Tibial nerve (tissue), 4 donors: ENCODE data around the gene CEP85L. TPM values are rescaled to one million over a fixed set of nuclear protein-coding genes. Genes with fewer than 3 reads are reported as not detected.

Source experiments
- DNase-seq, 2 donors: peaks; one replicate each; pipeline ENCODE4 v3.0.0-alpha.2; 2019; ENCODE audit warnings: low spot score in 2 of 2
- H3K27ac ChIP-seq, 4 donors: fragments of 200-600 bp; sonication (generic) in 3 of 4; one replicate each; pipeline ENCODE4 v1.5.1; 2017 to 2019; ENCODE audit warnings: mild to moderate bottlenecking in 1 of 4
- H3K27me3 ChIP-seq, 2 donors: fragments of 200-600 bp; sonication (generic) in 1 of 2; one replicate each; pipeline versions ENCODE4 v1.5.1 to v1.6.0; 2017 to 2019
- H3K36me3 ChIP-seq, 3 donors: fragments of 200-600 bp; sonication (generic); one replicate each; pipeline ENCODE4 v1.5.1; 2018 to 2019
- H3K4me1 ChIP-seq, 4 donors: fragments of 200-600 bp; sonication (generic) in 3 of 4; one replicate each; pipeline ENCODE4 v1.5.1; 2017 to 2019
- H3K4me3 ChIP-seq, 4 donors: fragments of 200-600 bp; sonication (generic) in 3 of 4; one replicate each; pipeline ENCODE4 v1.5.1; 2017 to 2019; ENCODE audit warnings: mild to moderate bottlenecking in 1 of 4, moderate library complexity in 1 of 4
- H3K9me3 ChIP-seq, 4 donors: fragments of 200-600 bp; sonication (generic) in 3 of 4; one replicate each; pipeline ENCODE4 v1.5.1; 2017 to 2019
- EP300 ChIP-seq, 2 donors: sonication (generic); formaldehyde crosslinking; IDR thresholded peaks; one replicate each; pipeline ENCODE4 v1.6.1; 2017; ENCODE audit warnings: antibody characterized with exemption in 2 of 2, mild to moderate bottlenecking in 1 of 2
- POLR2A ChIP-seq, 2 donors: fragments of 450-650 bp; IDR thresholded peaks; one replicate each; pipeline ENCODE4 v1.6.1; 2017; ENCODE audit warnings: antibody characterized with exemption in 2 of 2, mild to moderate bottlenecking in 2 of 2, moderate library complexity in 2 of 2
- WGBS, 2 donors: methylation state at CpG; one replicate each; pipeline ENCODE4 v1.1.5; 2018; 5-methylcytosine and 5-hydroxymethylcytosine counted together
- total RNA-seq, 4 donors: library from RNA; depleted of rRNA; stranded (reverse); fragments of >200 nt; gene quantifications; one replicate each; pipeline ENCODE4 v1.1.0, GENCODE V29; 2016
- TF ChIP-seq, protein P1 (sequence below), 5 experiments: fragments of 200-600 bp in 3 of 5; fragments of 450-650 bp in 2 of 5; sonication (generic) in 3 of 5; IDR thresholded peaks; one replicate each; pipeline ENCODE4 v1.5.1; 2016 to 2019; ENCODE audit warnings: antibody characterized with exemption in 5 of 5, mild to moderate bottlenecking in 3 of 5, moderate library complexity in 2 of 5

Gene CEP85L
- total RNA-seq, 4 donors from 2014 or later = 26.7 to 47.4 (median 37.8) TPM

DNA sequence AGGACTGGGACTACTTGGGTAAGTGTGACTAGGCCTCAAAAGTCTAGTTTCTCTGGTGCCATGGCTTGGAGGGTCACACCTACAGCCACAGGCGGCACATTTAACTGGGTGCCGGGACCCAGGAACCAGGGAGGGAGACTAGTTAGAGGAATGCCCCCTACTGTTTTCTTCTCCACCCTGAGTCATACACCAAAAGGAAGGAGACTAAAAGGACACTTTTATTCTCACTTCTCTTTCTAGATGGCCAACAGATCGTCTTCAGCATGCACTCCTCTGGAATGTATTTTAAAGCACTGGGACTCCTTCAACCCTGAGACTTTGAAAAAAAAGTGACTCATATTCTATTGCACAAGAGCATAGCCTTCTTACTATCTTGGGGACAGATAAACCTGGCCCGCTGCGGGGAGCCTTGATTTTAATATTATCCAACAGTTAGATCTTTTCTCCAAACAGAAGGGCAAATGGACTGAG lies 69.9 kb downstream of the CEP85L start:
- Histone ChIP-seq H3K27me3 (no peaks in the 10 kb centered on the region), H3K4me3 (no peak overlapping the region), H3K27ac (peak overlapping the region in 2 of 4 donors; percentile 56 to 62), H3K9me3 (peaks cover 0 to 29% (median 6%) of the 10 kb centered on the region in 4 donors), H3K4me1 (peaks cover 0 to 47% (median 9%) of the 10 kb centered on the region in 4 donors), H3K36me3 (peaks cover 0 to 26% (median 0%) of the 10 kb centered on the region in 3 donors)
- DNase-seq = no peak
- WGBS, 2 donors = 71 to 74% methylated on average over 5 of the region's 5 CpGs
- TF ChIP-seq EP300 (IDR thresholded peaks at IDR 0.05) (no peak), POLR2A (IDR thresholded peaks at IDR 0.05) (no peak)
- TF ChIP-seq, protein P1, sequence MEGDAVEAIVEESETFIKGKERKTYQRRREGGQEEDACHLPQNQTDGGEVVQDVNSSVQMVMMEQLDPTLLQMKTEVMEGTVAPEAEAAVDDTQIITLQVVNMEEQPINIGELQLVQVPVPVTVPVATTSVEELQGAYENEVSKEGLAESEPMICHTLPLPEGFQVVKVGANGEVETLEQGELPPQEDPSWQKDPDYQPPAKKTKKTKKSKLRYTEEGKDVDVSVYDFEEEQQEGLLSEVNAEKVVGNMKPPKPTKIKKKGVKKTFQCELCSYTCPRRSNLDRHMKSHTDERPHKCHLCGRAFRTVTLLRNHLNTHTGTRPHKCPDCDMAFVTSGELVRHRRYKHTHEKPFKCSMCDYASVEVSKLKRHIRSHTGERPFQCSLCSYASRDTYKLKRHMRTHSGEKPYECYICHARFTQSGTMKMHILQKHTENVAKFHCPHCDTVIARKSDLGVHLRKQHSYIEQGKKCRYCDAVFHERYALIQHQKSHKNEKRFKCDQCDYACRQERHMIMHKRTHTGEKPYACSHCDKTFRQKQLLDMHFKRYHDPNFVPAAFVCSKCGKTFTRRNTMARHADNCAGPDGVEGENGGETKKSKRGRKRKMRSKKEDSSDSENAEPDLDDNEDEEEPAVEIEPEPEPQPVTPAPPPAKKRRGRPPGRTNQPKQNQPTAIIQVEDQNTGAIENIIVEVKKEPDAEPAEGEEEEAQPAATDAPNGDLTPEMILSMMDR (IDR thresholded peaks at IDR 0.05) = no peak

DNA sequence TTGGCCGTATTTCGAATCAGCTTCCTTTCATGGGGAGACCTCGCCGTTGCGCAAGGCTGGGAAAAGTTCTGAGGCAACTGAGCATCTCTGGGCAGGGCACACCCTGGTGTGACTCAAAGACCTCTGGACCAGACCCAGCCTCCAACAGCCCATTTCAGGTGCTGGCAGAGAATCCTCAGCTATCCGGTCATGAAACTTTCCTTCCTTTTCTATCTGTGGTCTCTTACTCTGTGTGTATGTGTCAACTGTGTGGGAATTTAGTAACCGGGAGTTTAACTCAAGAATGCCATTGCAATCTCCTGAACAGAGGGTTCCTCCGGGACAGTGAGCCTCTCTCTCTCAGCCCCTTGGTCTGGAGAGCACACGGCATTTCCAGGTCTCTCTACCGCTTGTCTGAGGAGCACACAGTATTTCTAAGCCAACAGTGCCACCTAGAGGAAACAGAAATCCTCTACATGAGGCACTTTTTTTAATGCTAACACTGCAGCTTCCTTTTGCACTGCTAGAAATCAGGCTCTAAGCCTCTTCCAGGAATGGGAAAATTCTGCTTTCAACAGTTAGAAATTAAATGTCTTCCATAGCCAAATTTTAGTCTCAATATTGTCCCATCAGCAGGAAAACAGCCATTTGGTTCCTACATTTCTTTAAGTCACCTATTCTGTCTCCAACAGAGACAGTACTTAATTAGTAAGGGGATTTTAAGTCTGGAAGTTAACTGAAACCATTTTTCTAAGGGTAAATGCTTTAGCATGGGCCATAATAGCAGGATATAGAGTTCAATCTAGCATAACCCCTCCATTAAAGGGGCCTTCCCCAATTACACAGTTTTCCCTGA lies 70.6 kb downstream of the CEP85L start:
- H3K36me3 ChIP-seq = peaks cover 0 to 32% (median 0%) of the 10 kb centered on the region in 3 donors
- peak overlapping the region in 2 of 4 donors; percentile 56 to 62 for H3K27ac ChIP-seq
- 62 to 64% methylated on average over 10 of the region's 10 CpGs for WGBS, 2 donors
- no peak overlapping the region for H3K4me3 ChIP-seq
- DNase-seq = peak in 1 of 2 donors; percentile 40
- TF ChIP-seq POLR2A (IDR thresholded peaks at IDR 0.05) = no peak
- TF ChIP-seq, protein P1 (IDR thresholded peaks at IDR 0.05) = peak in 4 of 5 experiments; percentile 45 to 76 (median 61)
- H3K27me3 ChIP-seq = no peaks in the 10 kb centered on the region
- peaks cover 0 to 36% (median 6%) of the 10 kb centered on the region in 4 donors for H3K9me3 ChIP-seq
- H3K4me1 ChIP-seq = peaks cover 0 to 44% (median 9%) of the 10 kb centered on the region in 4 donors

DNA sequence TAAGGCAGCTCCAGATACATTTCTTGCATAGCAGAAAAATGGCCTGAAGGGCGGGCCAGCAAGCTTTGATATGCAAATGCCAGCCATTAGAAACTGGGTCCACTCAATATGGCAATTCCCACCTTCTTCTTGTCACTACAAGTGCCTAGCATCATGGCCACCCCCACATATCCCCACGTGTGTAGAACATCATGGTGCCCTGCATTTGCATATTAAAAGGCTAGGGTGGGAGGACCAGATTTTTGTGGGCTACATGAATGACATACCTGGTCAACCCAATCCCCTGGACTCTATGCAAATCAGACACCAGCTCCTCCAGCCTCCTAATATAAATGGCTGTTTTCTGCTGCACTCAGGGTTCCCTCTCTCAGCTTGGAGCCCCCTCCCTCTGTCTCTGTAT lies 71.6 kb downstream of the CEP85L start:
- peaks cover 0 to 42% (median 0%) of the 10 kb centered on the region in 3 donors for H3K36me3 ChIP-seq
- H3K27me3 ChIP-seq = no peaks in the 10 kb centered on the region
- peaks cover 0 to 34% (median 9%) of the 10 kb centered on the region in 4 donors for H3K4me1 ChIP-seq
- no peak overlapping the region for H3K4me3 ChIP-seq
- peaks cover 0 to 47% (median 8%) of the 10 kb centered on the region in 4 donors for H3K9me3 ChIP-seq
- H3K27ac ChIP-seq = no peak overlapping the region
- DNase-seq = no peak
- TF ChIP-seq POLR2A (IDR thresholded peaks at IDR 0.05) = no peak
- TF ChIP-seq, protein P1 (IDR thresholded peaks at IDR 0.05) = no peak
- no peak for TF ChIP-seq EP300 (IDR thresholded peaks at IDR 0.05)
- 84 to 85% methylated on average over 2 of the region's 2 CpGs for WGBS, 2 donors

DNA sequence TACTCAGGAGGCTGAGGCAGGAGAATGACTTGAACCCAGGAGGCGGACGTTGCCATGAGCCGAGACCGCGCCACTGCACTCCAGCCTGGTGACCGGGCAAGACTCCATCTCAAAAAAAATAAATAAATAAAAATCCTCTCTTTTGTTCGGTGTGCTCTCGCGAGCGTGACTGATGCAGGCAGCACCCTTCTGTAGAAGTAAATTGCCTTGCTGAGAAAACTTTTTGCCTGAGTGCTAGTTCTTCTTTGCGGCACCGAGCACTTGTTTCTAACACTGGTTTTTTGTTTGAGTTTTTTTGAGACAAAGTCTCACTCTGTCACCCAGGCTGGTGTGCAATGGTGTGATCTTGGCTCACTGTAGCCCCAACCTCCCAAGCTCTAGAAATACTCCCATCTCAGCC lies 72.8 kb downstream of the CEP85L start:
- H3K36me3 ChIP-seq = peaks cover 0 to 53% (median 0%) of the 10 kb centered on the region in 3 donors
- 98 to 99% methylated on average over 12 of the region's 12 CpGs for WGBS, 2 donors
- TF ChIP-seq POLR2A (IDR thresholded peaks at IDR 0.05) (no peak), EP300 (IDR thresholded peaks at IDR 0.05) (no peak)
- TF ChIP-seq, protein P1 (IDR thresholded peaks at IDR 0.05) = no peak
- H3K4me1 ChIP-seq = peaks cover 0 to 23% (median 6%) of the 10 kb centered on the region in 4 donors
- no peak overlapping the region for H3K4me3 ChIP-seq
- H3K9me3 ChIP-seq = peaks cover 0 to 58% (median 16%) of the 10 kb centered on the region in 4 donors
- H3K27ac ChIP-seq = no peak overlapping the region
- no peaks in the 10 kb centered on the region for H3K27me3 ChIP-seq
- no peak for DNase-seq

DNA sequence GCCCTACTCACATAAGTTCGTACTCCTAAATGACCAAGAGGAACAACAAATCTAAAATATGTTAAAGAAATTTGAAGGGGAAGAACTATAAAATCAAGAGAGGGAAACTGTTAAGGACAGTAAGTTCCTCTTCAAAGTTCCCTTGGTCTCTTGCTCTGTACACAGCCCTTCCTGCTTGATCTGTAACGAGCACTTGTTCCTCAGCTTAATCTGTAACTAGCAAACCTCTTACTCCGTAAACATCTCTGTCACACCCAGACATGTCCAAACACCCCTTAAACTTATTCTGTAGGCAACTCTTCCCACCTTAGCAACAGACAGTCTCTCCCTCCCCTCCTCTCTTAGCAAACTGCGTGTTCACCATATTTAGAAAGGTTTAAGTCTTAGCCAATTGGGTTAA lies 73.4 kb downstream of the CEP85L start:
- no peak for DNase-seq
- no peak for TF ChIP-seq POLR2A (IDR thresholded peaks at IDR 0.05)
- TF ChIP-seq, protein P1 (IDR thresholded peaks at IDR 0.05) = no peak
- no peak for TF ChIP-seq EP300 (IDR thresholded peaks at IDR 0.05)
- 71 to 72% methylated on average over 4 of the region's 4 CpGs for WGBS, 2 donors

More for the DNA sequence above, 73.4 kb downstream of the CEP85L start:
- Histone ChIP-seq H3K9me3 (peaks cover 0 to 64% (median 17%) of the 10 kb centered on the region in 4 donors), H3K27me3 (no peaks in the 10 kb centered on the region), H3K36me3 (peaks cover 0 to 54% (median 0%) of the 10 kb centered on the region in 3 donors), H3K27ac (no peak overlapping the region), H3K4me3 (no peak overlapping the region), H3K4me1 (peaks cover 0 to 23% (median 6%) of the 10 kb centered on the region in 4 donors)
